Stimulated activated CD4-positive, alpha-beta T cell treated with anti-CD3 and anti-CD28 coated beads, Interleukin-15, amount 100 ng/mL, for 48 hours (primary cell): ENCODE results near the gene SEPTIN3.

Source experiments
- DNase-seq, 2 donors: peaks; one replicate each; pipeline ENCODE4 v3.0.0-alpha.2; 2020; ENCODE audit warnings: low read depth in 2 of 2

Gene SEPTIN3

GRCh38 chr22:41975299-41976069 is 6.2 kb downstream of the SEPTIN3 start:
- no peak for DNase-seq

GRCh38 chr22:41976070-41976901 is 7.0 kb downstream of the SEPTIN3 start:
- peak in 1 of 2 donors; percentile 34 for DNase-seq

DNA sequence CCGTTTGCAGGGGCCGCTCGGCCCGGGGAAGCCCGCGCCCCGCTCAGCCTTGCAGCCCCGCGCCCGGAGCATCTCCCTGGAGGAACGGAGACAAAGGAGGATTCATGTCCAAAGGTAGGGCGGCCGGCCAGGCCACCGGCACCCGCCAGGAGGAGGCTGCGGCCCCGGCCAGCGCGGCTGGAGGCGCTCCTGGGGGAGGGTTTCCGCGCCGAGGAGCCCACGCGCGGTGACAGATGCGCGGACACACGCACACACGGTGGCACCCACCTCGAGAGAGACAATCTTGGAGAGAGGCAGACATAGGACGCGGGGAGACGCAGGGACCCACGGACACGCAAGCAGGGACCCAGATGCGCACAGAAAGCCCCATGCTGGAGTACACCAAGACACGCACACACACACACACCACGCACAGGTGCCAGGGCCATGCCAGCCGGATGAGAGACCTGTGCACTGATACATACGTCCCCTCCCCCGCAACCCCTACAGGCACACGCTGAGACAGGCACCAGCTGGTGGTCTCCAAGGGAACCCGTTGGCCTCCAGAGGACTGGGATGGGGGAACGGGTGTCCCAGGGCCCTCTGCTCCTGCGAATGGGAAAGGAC is 7.8 kb downstream of the SEPTIN3 start:
- no peak for DNase-seq

DNA sequence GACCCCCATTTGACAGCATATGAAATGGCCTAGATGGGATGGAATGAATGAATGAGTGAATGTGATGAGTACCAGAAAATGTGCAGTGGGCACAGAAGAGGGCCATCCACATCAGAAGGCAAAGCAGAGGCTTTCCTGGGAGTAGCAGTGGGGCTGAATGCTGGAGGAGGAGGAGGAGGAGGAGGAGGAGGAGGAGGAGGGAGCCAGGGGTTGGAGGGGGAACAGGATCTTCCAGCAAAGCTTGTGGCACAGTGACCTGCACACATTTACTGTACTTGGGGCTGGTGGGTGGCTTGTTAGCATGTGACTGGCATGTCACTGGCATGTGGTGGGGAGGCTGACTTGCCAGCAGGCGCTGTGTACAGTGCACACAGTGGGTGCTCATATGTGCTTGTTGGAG is 9.5 kb downstream of the SEPTIN3 start:
- no peak for DNase-seq

- no peak for DNase-seq
Measured at GRCh38 chr22:41979423-41980250, 10.4 kb downstream of the SEPTIN3 start.

GRCh38 chr22:41982865-41983264 is 13.6 kb downstream of the SEPTIN3 start:
- no peak for DNase-seq

DNA sequence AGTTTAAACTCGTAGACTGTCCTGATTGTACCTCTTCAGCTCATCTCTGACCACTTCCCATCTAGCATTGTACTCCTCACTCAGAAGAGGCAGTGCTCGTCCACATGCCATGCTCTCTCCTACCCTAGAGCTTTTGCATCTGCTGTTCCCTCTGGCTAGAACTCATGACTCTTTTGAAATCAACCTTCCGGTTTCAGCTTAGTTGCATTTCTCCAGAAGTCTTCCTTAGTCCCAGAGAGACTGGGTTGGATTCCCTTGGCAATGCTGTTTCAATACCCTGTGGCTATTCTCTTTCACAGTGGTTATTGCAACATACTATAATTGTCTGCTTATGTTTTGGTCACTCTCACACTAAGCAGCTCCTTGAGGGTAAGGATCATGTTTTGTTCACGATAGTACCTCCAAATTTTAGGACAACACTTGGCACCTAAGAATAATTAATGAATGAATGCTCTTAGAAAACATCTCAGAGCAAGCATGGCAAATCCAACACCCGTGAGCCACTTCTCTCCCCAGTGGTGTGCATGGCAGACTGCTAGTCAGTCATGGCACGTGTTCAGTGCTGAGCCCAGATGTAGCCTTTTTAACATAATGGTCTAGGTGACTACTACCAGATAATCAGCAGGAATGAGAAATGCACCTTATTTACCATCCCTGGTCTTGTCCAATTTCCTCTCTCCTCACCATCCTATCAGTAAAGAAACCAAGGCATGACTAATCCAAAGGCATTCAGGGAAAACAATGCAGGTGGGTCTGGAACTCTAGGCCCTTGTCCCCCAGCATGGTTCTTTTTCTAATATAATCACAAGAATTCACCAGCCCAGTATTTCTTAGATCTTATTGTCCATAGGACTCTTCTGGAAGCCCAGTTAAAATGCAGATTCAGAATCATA is 14.5 kb downstream of the SEPTIN3 start:
- DNase-seq: no peak

DNA sequence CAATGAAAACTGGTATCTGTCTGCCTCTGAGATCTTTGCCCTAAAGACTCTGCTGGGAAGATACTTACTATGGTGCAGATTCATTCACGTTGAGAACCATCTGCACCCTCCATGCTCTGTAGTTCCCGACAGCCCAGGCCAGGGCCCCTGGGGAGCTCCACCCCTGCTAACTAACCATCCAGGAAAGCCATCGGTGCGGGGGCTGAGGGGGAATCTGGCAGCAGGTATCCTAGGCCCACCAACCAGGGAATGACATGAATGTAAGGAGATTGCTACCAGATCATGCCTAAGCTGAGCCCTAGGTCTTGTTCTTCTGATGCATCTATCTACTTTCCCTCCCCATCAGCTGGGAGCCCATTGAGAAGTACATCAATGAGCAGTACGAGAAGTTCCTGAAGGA is 18.0 kb downstream of the SEPTIN3 start:
- DNase-seq: no peak

DNA sequence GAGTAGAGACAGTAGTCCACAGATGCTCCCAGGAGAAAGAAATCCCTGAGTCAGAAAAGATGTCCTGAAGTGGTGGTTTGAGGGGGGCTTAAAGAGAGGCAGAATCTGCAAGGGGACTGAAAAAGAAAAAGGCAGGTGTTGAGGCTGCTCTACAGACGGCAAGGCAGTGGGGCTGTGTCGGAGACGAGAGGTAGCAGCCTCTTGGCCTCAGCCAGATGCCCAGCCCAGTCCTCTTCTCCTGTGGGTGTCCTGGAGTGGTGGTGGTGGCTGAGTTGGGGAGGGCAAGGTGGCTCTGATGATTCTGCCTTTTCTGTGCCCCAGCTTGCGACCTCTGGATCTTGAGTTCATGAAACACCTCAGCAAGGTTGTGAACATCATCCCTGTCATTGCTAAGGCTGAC is 20.0 kb downstream of the SEPTIN3 start:
- no peak for DNase-seq

DNA sequence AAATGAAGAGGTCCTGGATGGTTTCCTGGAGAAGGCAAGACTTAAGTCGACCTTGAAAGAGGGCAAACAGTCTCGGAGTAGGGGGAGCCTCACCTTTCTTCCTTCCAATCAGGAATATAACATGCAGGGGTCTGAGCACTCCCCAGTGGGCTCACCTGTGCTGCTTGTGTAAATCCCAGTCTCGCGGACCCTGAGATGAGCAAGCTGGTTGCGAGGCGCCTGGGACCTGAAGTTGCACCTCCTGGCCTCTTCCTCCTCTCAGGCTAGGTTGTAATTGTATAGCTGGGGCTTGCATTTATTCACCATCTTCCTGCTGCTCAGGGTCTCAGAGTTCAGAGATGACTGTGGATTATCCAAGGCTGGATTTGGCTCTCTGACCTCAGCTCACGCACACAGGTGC is 21.9 kb downstream of the SEPTIN3 start:
- no peak for DNase-seq

- no peak for DNase-seq
Measured at GRCh38 chr22:41992496-41992895, 23.3 kb downstream of the SEPTIN3 start.

GRCh38 chr22:41995211-41995610 is 26.0 kb downstream of the SEPTIN3 start:
- DNase-seq: no peak

- DNase-seq: no peak
Measured at GRCh38 chr22:41996826-41997225, 27.6 kb downstream of the SEPTIN3 start.

DNA sequence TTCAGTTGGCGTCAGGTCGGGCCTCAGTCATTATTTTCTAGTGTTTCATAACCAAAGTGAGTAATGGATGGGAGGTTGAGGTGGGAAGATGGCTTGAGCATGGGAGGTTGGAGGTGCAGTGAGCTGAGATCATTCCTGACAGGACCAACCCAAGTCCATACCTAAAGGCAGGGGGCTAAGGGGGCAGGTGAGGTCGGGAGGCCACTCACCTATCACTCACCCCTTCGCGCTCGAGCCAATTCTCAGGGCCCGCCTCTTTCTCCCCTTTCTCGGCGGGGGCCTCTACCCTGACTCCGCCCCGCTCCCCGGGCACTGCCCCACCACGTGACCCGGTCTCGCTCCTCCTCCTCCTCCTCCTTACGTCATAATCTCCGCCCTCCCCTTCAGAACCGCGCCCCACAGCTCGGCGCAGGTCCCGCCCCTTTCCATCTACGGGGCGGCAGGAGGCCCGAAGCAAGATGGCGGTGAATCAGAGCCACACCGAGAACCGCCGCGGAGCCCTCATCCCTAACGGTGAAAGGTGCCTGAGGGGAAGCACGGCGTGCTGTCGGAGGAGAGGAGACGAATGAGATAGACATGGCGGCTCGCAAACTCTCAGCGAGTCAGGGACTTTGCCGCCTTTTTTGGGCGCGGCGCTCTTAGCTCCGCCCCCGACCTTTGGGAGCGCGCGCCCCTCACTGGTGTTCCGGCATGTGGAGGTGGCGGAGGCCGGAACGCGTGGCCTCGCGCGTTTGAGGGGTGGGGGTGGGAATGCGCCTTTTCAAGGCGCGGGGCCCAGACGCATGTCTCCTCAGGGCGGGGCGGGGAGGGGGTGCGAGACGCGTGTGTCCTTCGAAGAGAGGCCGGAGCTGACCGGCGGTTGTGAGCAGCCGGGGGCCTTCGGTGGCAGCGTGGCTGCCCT is 29.4 kb downstream of the SEPTIN3 start, which contains the start of gene WBP2NL:
TSS of gene WBP2NL (plus strand) at position 428 of the 901 bp plus-strand sequence. CDS start at position 459, 31 bp downstream.
- peak; percentile 82 to 86 for DNase-seq

- DNase-seq: no peak
Measured at GRCh38 chr22:42000466-42000865, 31.2 kb downstream of the SEPTIN3 start.

DNA sequence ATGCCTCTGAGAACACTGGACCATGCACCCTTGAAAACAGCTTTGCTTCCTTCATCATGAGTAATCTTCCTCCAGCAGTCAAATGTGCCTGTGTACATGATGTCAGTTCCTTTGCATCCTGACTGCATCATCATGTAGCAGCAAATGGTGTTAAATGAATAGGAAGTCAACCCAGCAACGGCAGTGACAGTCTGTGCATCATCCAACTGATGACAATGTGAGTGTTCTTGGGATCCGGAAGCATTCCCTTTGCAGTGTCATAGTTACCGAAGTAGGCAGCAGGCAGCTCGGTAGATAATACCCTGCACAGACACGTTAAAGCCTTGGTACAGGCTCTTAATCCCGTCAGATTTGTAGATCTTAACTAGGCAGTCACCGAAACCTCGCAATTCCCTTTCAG is 31.9 kb downstream of the SEPTIN3 start:
- DNase-seq: no peak

DNA sequence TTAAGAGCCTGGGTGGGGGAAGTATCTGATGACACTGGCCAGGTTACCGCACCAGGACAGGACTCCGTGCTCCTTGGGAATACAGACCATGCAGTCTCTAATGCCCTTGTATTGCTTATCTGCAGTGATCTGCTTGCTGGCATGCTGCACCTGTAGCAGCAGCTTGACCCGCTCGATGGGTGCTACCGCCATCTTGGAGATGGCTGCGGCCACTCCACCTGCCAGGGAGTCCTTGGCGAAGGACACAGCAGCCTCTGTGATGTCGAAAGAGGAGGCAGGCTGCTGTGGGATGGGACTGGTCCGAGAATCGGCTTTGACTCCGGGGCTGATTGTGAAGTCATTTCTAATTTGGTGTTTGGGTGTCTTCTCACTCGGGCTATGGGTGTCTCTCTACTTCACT is 32.5 kb downstream of the SEPTIN3 start:
- no peak for DNase-seq

- DNase-seq: no peak
Measured at GRCh38 chr22:42007922-42008321, 38.7 kb downstream of the SEPTIN3 start.

GRCh38 chr22:42010778-42011177 is 41.5 kb downstream of the SEPTIN3 start:
- no peak for DNase-seq

DNA sequence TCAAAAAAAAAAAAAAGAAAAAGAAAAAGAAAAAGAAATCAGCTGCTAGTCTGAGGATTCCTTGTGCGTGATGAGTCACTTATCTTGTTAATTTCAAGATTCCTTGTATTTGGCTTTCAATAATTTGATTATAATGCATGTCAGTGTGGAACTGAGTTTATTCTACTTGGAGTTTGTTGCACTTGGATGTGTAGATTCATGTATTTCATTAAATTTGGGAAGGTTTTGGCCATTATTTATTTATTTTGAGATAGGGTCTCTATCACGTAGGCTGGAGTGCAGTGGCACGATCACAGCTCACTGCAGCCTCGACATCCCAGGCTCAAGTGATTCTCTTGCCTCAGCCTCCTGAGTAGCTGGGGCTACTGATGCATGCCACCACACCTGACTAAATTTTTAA is 44.1 kb downstream of the SEPTIN3 start:
- no peak for DNase-seq
